Stimulated activated CD8-positive, alpha-beta memory T cell treated with anti-CD3 and anti-CD28 coated beads, Interleukin-15, amount 100 ng/mL, for 24 hours (primary cell): ENCODE measurements around the gene HJURP.

Experiments used
- DNase-seq: peaks from one replicate; pipeline ENCODE4 v3.0.0-alpha.2; 2020; ENCODE audit warnings: low read depth

Gene HJURP

GRCh38 chr2:233793465-233794127 lies 60.7 kb downstream of the HJURP start:
- no peak for DNase-seq

GRCh38 chr2:233792720-233793119 lies 61.6 kb downstream of the HJURP start:
- DNase-seq: no peak

GRCh38 chr2:233791883-233792329 lies 62.4 kb downstream of the HJURP start:
- DNase-seq: no peak

GRCh38 chr2:233791151-233791882 lies 63.0 kb downstream of the HJURP start:
- no peak for DNase-seq

GRCh38 chr2:233789554-233789953 lies 64.8 kb downstream of the HJURP start:
- no peak for DNase-seq
